GM18858 (cell line): ENCODE results near the gene WDR44.
A peak's percentile ranks its signal among the peaks of the same experiment; 100 is the strongest.
"Not testable (repeated sequence)": the region's sequence is repeated elsewhere in the genome, so short reads cannot be mapped to it uniquely, and the experiment has no call there.

Source experiments
- ATAC-seq: cut with Tn5 transposase; IDR thresholded peaks from one replicate; pipeline ENCODE4 v1.9.1; 2021; ENCODE audit not compliant: unreplicated experiment

Gene WDR44

GRCh38 chrX:118480172-118480571 lies 134.3 kb downstream of the WDR44 start:
- ATAC-seq: no peak

GRCh38 chrX:118482384-118482783 lies 136.5 kb downstream of the WDR44 start:
- not testable (repeated sequence) for ATAC-seq

DNA sequence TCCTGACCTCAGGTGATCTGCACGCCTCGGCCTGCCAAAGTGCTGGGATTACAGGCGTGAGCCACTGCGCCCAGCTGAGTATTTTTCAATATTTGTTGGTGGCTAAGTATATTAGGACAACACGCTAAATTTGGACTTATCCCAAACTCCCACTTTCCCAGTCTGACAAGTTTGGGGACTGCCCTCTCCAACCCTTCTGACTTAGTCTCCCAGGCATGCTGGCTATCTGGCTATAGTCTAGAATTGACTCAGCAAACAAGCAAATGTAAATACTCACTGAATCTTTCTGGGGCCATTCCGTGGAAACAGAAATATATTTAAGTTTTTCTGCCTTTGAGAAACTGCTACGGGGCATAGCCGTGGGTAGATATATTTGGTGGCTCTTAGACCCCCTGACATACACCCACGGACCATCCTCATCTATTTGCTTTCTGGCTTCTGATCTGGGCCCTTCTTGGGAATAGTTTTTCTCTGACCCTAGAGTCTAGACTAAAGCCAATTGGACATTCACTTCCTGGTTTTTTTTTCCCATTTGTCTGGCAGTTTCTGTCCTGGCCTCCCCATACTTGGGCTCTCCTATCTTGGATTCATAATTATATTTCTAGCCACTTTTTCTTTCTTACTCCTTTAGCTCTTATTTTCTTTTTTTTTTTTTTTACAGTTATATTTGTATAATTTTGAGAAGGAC lies 138.5 kb downstream of the WDR44 start:
- no peak for ATAC-seq

DNA sequence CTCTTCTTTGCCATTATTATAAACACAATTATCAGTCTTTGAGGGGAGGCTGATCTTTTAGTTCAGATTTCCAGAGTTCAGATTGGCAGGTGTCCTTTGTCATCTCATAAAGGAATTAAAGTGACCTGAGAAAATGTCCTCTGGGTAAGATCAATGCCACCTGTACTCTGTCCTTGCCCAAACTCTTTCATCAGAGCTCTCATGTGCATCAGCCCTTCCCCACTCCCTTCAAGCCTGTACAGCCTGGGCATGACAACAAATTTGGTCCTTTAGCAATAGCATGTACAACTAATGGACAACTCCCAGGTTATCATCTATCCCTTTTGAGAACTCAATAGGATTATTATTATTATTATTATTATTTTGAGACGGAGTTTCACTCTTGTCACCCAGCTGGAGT lies 140.8 kb downstream of the WDR44 start:
- not testable (repeated sequence) for ATAC-seq

DNA sequence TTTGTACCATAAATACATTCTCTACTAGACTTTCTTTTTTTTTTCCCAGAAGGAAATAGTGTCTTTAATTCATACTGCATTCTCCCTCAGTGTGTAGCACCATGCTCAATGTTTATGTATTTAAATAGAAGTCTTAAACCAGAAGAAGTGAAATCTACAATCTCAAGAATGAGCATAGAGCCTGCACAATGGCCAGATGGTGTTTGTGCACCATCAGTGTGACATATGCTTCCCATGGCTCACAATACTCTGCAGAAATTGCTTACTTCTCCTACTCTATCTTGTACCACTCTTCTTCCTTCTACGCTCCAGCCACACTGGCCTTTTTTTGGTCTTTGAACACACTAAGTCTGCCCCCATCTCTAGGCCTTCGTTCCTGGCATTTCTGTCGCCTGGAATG lies 147.1 kb downstream of the WDR44 start:
- ATAC-seq: no peak

- no peak for ATAC-seq
These were observed 147.9 kb downstream of the WDR44 start for GRCh38 chrX:118493653-118494297.

- ATAC-seq: peak; percentile 61
These were observed 149.4 kb downstream of the WDR44 start, which contains the start of gene DOCK11 for GRCh38 chrX:118495061-118495921. Gene DOCK11 (plus strand): TSS chrX:118495815. CDS start chrX:118495972, 157 bp downstream.

DNA sequence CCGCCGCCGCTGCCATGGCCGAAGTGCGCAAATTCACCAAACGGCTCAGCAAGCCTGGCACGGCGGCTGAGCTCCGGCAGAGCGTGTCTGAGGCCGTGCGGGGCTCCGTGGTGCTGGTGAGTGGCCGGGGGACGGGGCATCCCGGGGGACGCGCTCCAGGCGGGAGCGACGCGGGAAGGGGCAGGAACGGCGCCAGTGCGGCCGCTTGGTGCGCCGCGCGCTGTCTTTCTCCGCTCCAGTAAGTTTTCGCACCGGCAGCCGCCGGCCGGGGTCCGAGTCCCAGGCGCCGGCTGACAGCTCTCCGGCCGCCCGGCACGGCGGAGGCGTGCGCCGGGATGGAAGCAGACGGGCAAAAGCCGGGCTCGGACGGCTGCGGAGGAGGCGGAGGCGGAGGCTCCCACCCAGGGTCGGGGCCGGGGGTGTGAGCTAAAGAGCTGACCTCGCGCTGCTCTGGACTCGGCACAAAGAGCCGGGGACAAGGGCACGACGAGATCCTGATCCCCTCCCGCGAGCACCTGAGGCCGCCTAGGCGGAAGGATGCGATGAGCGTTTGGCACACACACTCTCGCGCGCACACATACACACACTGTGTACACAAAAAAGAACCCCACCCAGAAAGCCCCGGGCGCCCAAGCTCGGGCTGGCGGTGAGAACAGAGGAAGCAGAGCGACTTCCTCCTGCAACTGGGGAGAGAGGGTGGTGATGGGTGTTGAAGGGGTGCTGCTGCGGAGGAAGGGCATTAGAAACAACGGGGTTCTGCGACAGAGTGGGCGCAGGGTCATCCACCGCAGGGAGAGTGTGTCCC lies 150.3 kb downstream of the WDR44 start:
- peak; percentile 48 for ATAC-seq

DNA sequence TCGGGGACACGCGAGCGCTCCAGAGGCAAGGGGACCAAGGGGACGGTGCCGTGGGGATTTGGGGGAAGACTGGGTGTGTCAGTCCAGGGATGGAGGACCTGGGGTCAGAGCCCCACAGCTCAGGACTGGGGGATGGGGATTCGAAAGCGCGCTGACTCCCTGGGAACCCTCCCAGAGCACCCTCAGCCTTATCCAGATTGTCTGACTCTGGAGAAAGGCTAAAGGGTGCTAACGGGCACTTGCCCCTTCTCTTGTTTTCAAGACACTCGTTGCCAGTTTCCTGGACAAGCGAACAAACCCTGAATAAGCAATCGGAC lies 150.8 kb downstream of the WDR44 start:
- ATAC-seq: no peak

DNA sequence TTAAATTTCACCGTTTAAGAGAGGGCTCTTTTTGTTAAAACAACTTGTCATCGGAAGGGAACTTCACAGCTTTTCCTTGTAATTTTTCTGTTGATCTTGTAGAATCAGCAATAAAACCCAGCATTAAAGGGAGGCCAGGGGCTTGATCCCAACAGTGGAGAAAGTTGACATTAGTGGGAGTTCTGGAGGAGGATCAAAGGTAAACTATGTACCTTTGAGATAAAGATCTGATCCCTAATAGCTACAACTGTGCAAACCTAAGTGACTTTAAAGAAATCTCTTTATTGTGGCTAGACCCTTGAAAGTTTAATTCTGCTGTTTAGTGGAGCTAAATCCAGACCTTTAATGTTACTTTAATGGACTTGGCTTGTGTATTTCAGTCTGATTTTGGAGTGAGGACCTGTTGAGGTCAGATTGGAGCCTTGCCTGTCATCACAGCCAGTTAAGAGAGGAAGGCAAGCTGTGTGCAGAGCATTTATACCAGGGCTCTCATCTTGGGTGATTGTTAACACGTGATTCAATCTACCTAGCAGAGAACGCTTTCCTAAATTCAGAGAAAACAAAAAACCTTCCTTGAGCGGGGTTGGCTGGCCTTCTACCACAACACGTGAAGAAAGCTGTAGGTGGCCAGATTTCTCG lies 151.4 kb downstream of the WDR44 start:
- ATAC-seq: no peak

DNA sequence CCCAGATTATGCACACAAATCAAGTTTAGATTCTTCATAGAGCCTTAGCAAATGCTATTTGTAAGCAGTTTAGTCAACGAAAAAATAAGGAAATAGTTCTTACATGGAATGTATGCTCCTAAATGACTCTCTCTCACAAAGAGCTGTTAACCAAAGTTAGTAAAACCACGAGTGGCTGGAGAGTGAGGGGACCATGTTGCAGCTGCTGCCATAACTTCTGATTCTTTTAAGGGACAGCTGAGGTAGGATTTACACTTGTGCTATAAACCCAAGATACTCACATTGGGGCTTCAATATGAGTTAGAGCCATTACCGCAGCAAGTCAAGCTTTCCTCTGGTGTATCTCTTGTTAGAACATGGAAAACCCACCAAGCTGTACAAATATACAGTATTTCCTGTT lies 152.4 kb downstream of the WDR44 start:
- ATAC-seq: no peak

GRCh38 chrX:118498755-118499154 lies 152.8 kb downstream of the WDR44 start:
- no peak for ATAC-seq

DNA sequence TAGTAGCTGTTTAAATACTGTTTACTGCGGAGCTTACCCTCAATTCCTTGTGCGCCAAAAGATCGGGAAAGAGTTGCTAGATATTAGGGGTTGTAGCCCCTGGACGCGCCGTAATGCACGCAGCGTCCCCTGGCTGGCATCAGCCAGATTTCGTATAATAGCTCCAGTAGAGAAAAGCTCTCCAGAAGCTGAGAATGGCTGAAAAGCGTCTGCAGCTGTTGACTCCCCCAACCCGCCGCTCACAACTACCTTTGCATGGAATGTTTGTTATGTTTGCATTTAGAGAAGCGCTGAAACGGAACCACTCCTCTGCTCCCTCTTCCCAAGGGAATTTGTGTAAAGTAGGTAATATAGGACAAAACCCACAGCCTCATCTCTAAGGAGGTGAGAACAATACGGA lies 153.4 kb downstream of the WDR44 start:
- ATAC-seq: no peak
